ENCODE results near the gene DYNLT2.

Gene DYNLT2

GRCh38 chr6:169780571-169781091 lies 29.3 kb upstream of the DYNLT2 start:
- Histone ChIP-seq H2AFZ (ENCODE audit: insufficient read depth, low read length, poor library complexity) (no peak overlapping the region), H2BK5ac (ENCODE audit: low read depth, low read length, poor library complexity) (no peak overlapping the region), H3K9ac (ENCODE audit: low read length) (no peak overlapping the region), H4K91ac (ENCODE audit: low read depth, low read length) (no peak overlapping the region), H3K4me3 (ENCODE audit: low read depth, low read length) (no peak overlapping the region), H3K4ac (ENCODE audit: low read depth, low read length) (no peak overlapping the region), H3K79me2 (ENCODE audit: control insufficient read depth, insufficient read depth, low read length, poor library complexity) (no peaks in the 10 kb centered on the region), H4K12ac (ENCODE audit: low read depth, low read length) (no peak overlapping the region), H3K36me3 (ENCODE audit: control insufficient read depth in 1 of 2, insufficient read depth in 2 of 2, low read length in 2 of 2) (peaks cover 18 to 19% of the 10 kb centered on the region in 2 experiments), H2BK12ac (ENCODE audit: low read length) (no peak overlapping the region), H3K4me1 (ENCODE audit: control insufficient read depth in 1 of 2, insufficient read depth in 2 of 2, low read length in 2 of 2) (peaks cover 7 to 12% of the 10 kb centered on the region in 2 experiments), H3K23ac (ENCODE audit: low read length) (no peak overlapping the region), H2BK120ac (ENCODE audit: insufficient read depth, low read length, poor library complexity) (no peak overlapping the region), H3K18ac (ENCODE audit: low read length) (no peak overlapping the region), H3K14ac (ENCODE audit: low read length) (no peak overlapping the region), H4K8ac (ENCODE audit: low read depth, low read length) (no peak overlapping the region), H3K27me3 (ENCODE audit: insufficient read depth, low read length) (no peaks in the 10 kb centered on the region), H3K4me2 (ENCODE audit: low read length) (no peak overlapping the region), H3K9me3 (ENCODE audit: insufficient read depth, low read depth, low read length) (no peaks in the 10 kb centered on the region), H3K27ac (ENCODE audit: low read depth, low read length) (no peak overlapping the region), H3K79me1 (ENCODE audit: low read length) (no peaks in the 10 kb centered on the region), H2AK5ac (ENCODE audit: low read length) (no peak overlapping the region)
- DNase-seq = no peak
- no CpG with 5 or more reads among the region's 11 CpGs for WGBS (ENCODE audit: extremely low coverage, insufficient coverage, insufficient read length)

DNA sequence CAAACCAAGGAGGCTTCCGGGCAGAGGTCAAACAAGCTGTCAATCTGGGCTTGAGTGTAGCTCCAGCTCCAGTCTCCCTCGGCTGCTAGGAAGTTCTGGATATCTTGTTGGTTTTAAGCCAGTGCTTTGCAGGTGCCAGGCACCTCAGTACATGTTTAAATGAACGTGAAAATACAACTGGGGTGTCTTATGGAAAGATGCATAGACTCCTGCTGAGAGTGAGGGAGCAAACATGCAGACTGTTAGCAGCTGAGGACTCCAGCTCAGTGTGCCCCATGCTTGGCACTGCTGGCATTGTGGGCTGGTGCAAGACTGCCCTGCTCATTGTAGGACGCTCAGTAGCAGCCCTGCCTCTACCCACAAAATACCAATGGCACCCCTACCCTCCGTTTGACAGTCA lies 28.5 kb upstream of the DYNLT2 start:
- H3K79me1 ChIP-seq (ENCODE audit: low read length) = no peaks in the 10 kb centered on the region
- H3K4ac ChIP-seq (ENCODE audit: low read depth, low read length) = no peak overlapping the region
- H3K4me3 ChIP-seq (ENCODE audit: low read depth, low read length) = no peak overlapping the region
- no peak overlapping the region for H3K27ac ChIP-seq (ENCODE audit: low read depth, low read length)
- no peak overlapping the region for H4K8ac ChIP-seq (ENCODE audit: low read depth, low read length)
- WGBS (ENCODE audit: extremely low coverage, insufficient coverage, insufficient read length) = no CpG with 5 or more reads among the region's 5 CpGs
- no peak overlapping the region for H2AFZ ChIP-seq (ENCODE audit: insufficient read depth, low read length, poor library complexity)
- no peak overlapping the region for H2BK5ac ChIP-seq (ENCODE audit: low read depth, low read length, poor library complexity)
- no peak overlapping the region for H4K91ac ChIP-seq (ENCODE audit: low read depth, low read length)
- H3K4me2 ChIP-seq (ENCODE audit: low read length) = no peak overlapping the region
- H3K14ac ChIP-seq (ENCODE audit: low read length) = no peak overlapping the region
- H2AK5ac ChIP-seq (ENCODE audit: low read length) = no peak overlapping the region
- H3K36me3 ChIP-seq (ENCODE audit: control insufficient read depth in 1 of 2, insufficient read depth in 2 of 2, low read length in 2 of 2) = peaks cover 18 to 19% of the 10 kb centered on the region in 2 experiments
- no peaks in the 10 kb centered on the region for H3K79me2 ChIP-seq (ENCODE audit: control insufficient read depth, insufficient read depth, low read length, poor library complexity)
- H2BK12ac ChIP-seq (ENCODE audit: low read length) = no peak overlapping the region
- no peaks in the 10 kb centered on the region for H3K9me3 ChIP-seq (ENCODE audit: insufficient read depth, low read depth, low read length)
- no peak overlapping the region for H3K18ac ChIP-seq (ENCODE audit: low read length)
- peaks cover 7 to 12% of the 10 kb centered on the region in 2 experiments for H3K4me1 ChIP-seq (ENCODE audit: control insufficient read depth in 1 of 2, insufficient read depth in 2 of 2, low read length in 2 of 2)
- no peak overlapping the region for H3K23ac ChIP-seq (ENCODE audit: low read length)
- no peak overlapping the region for H4K12ac ChIP-seq (ENCODE audit: low read depth, low read length)
- no peak for DNase-seq
- no peak overlapping the region for H3K9ac ChIP-seq (ENCODE audit: low read length)
- H3K27me3 ChIP-seq (ENCODE audit: insufficient read depth, low read length) = no peaks in the 10 kb centered on the region
- no peak overlapping the region for H2BK120ac ChIP-seq (ENCODE audit: insufficient read depth, low read length, poor library complexity)

GRCh38 chr6:169779092-169779815 lies 27.9 kb upstream of the DYNLT2 start:
- H3K79me2 ChIP-seq (ENCODE audit: control insufficient read depth, insufficient read depth, low read length, poor library complexity) = no peaks in the 10 kb centered on the region
- H2AFZ ChIP-seq (ENCODE audit: insufficient read depth, low read length, poor library complexity) = no peak overlapping the region
- H4K91ac ChIP-seq (ENCODE audit: low read depth, low read length) = no peak overlapping the region
- H3K18ac ChIP-seq (ENCODE audit: low read length) = no peak overlapping the region
- no CpG with 5 or more reads among the region's 8 CpGs for WGBS (ENCODE audit: extremely low coverage, insufficient coverage, insufficient read length)
- H3K79me1 ChIP-seq (ENCODE audit: low read length) = no peaks in the 10 kb centered on the region
- no peak overlapping the region for H4K8ac ChIP-seq (ENCODE audit: low read depth, low read length)
- no peak overlapping the region for H3K14ac ChIP-seq (ENCODE audit: low read length)
- H3K23ac ChIP-seq (ENCODE audit: low read length) = peak overlapping the region; percentile 48
- H3K4me2 ChIP-seq (ENCODE audit: low read length) = no peak overlapping the region
- H3K9ac ChIP-seq (ENCODE audit: low read length) = peak overlapping the region; percentile 36
- H3K4me1 ChIP-seq (ENCODE audit: control insufficient read depth in 1 of 2, insufficient read depth in 2 of 2, low read length in 2 of 2) = peaks cover 1 to 8% of the 10 kb centered on the region in 2 experiments
- H3K27ac ChIP-seq (ENCODE audit: low read depth, low read length) = no peak overlapping the region
- no peaks in the 10 kb centered on the region for H3K9me3 ChIP-seq (ENCODE audit: insufficient read depth, low read depth, low read length)
- DNase-seq = peak; percentile 57 to 62
- H4K12ac ChIP-seq (ENCODE audit: low read depth, low read length) = no peak overlapping the region
- H2BK5ac ChIP-seq (ENCODE audit: low read depth, low read length, poor library complexity) = no peak overlapping the region
- H3K27me3 ChIP-seq (ENCODE audit: insufficient read depth, low read length) = no peaks in the 10 kb centered on the region
- H3K4ac ChIP-seq (ENCODE audit: low read depth, low read length) = no peak overlapping the region
- no peak overlapping the region for H2BK120ac ChIP-seq (ENCODE audit: insufficient read depth, low read length, poor library complexity)
- peaks cover 20 to 22% of the 10 kb centered on the region in 2 experiments for H3K36me3 ChIP-seq (ENCODE audit: control insufficient read depth in 1 of 2, insufficient read depth in 2 of 2, low read length in 2 of 2)
- H3K4me3 ChIP-seq (ENCODE audit: low read depth, low read length) = no peak overlapping the region
- no peak overlapping the region for H2AK5ac ChIP-seq (ENCODE audit: low read length)
- no peak overlapping the region for H2BK12ac ChIP-seq (ENCODE audit: low read length)

DNA sequence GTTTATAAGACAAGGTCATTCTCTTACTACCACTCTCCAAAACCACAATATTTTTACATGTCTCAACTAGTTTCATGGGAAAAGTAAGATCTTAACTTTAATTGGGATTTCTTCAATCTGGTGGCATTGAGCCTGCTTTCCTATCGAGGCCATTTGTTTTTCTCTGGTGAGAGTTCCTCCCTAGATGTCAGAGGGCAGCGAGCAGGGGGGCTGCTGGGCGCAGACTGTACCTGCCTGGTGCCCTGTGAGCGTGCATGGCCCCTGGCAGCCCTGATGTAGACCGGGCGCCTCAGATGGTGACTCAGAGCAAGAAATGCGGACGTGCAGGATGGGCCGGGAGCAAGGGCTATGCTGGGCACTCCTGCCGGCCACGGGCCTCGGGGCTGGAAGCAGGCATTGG lies 27.3 kb upstream of the DYNLT2 start:
- H3K79me1 ChIP-seq (ENCODE audit: low read length) = no peaks in the 10 kb centered on the region
- no peak overlapping the region for H4K91ac ChIP-seq (ENCODE audit: low read depth, low read length)
- H3K4me1 ChIP-seq (ENCODE audit: control insufficient read depth in 1 of 2, insufficient read depth in 2 of 2, low read length in 2 of 2) = peaks cover 0 to 4% of the 10 kb centered on the region in 2 experiments
- no peaks in the 10 kb centered on the region for H3K79me2 ChIP-seq (ENCODE audit: control insufficient read depth, insufficient read depth, low read length, poor library complexity)
- H3K27me3 ChIP-seq (ENCODE audit: insufficient read depth, low read length) = no peaks in the 10 kb centered on the region
- H3K4me3 ChIP-seq (ENCODE audit: low read depth, low read length) = no peak overlapping the region
- no peaks in the 10 kb centered on the region for H3K9me3 ChIP-seq (ENCODE audit: insufficient read depth, low read depth, low read length)
- no peak overlapping the region for H3K4me2 ChIP-seq (ENCODE audit: low read length)
- no peak overlapping the region for H3K23ac ChIP-seq (ENCODE audit: low read length)
- WGBS (ENCODE audit: extremely low coverage, insufficient coverage, insufficient read length) = no CpG with 5 or more reads among the region's 12 CpGs
- H3K18ac ChIP-seq (ENCODE audit: low read length) = no peak overlapping the region
- H3K36me3 ChIP-seq (ENCODE audit: control insufficient read depth in 1 of 2, insufficient read depth in 2 of 2, low read length in 2 of 2) = peaks cover 21 to 22% of the 10 kb centered on the region in 2 experiments
- H2AFZ ChIP-seq (ENCODE audit: insufficient read depth, low read length, poor library complexity) = no peak overlapping the region
- no peak overlapping the region for H4K8ac ChIP-seq (ENCODE audit: low read depth, low read length)
- peak; percentile 77 to 84 for DNase-seq
- H2AK5ac ChIP-seq (ENCODE audit: low read length) = no peak overlapping the region
- H3K14ac ChIP-seq (ENCODE audit: low read length) = no peak overlapping the region
- H2BK120ac ChIP-seq (ENCODE audit: insufficient read depth, low read length, poor library complexity) = no peak overlapping the region
- no peak overlapping the region for H3K4ac ChIP-seq (ENCODE audit: low read depth, low read length)
- no peak overlapping the region for H2BK12ac ChIP-seq (ENCODE audit: low read length)
- H3K27ac ChIP-seq (ENCODE audit: low read depth, low read length) = no peak overlapping the region
- H2BK5ac ChIP-seq (ENCODE audit: low read depth, low read length, poor library complexity) = no peak overlapping the region
- no peak overlapping the region for H4K12ac ChIP-seq (ENCODE audit: low read depth, low read length)
- no peak overlapping the region for H3K9ac ChIP-seq (ENCODE audit: low read length)
